ENCODE measurements around the gene ITPR1.

ITPR1 gene

GRCh38 chr3:4882548-4882947 is 389.4 kb downstream of the ITPR1 start:
- Histone ChIP-seq H3K9me3 (ENCODE audit: low read length) (no peaks in the 10 kb centered on the region), H3K9ac (ENCODE audit: low read length) (no peak overlapping the region), H3K4me1 (ENCODE audit: insufficient read depth, low read length) (peaks cover 11% of the 10 kb centered on the region), H3K36me3 (ENCODE audit: insufficient read depth, low read length) (no peaks in the 10 kb centered on the region), H3K27me3 (ENCODE audit: control insufficient read depth in 1 of 2, insufficient read depth in 2 of 2, low read length in 2 of 2) (no peaks in the 10 kb centered on the region), H3K27ac (ENCODE audit: low read depth, low read length) (no peak overlapping the region), H3K4me3 (ENCODE audit: low read depth in 1 of 2, low read length in 2 of 2) (no peak overlapping the region)

- no peak overlapping the region for H3K4me3 ChIP-seq (ENCODE audit: low read depth in 1 of 2, low read length in 2 of 2)
- no peak overlapping the region for H3K9ac ChIP-seq (ENCODE audit: low read length)
- no peaks in the 10 kb centered on the region for H3K27me3 ChIP-seq (ENCODE audit: control insufficient read depth in 1 of 2, insufficient read depth in 2 of 2, low read length in 2 of 2)
- H3K9me3 ChIP-seq (ENCODE audit: low read length): no peaks in the 10 kb centered on the region
- no peak overlapping the region for H3K27ac ChIP-seq (ENCODE audit: low read depth, low read length)
- no peaks in the 10 kb centered on the region for H3K36me3 ChIP-seq (ENCODE audit: insufficient read depth, low read length)
- H3K4me1 ChIP-seq (ENCODE audit: insufficient read depth, low read length): peaks cover 11% of the 10 kb centered on the region
Measured at GRCh38 chr3:4883011-4883410, 389.9 kb downstream of the ITPR1 start.

- Histone ChIP-seq H3K27ac (ENCODE audit: low read depth, low read length) (no peak overlapping the region), H3K27me3 (ENCODE audit: control insufficient read depth in 1 of 2, insufficient read depth in 2 of 2, low read length in 2 of 2) (no peaks in the 10 kb centered on the region), H3K4me3 (ENCODE audit: low read depth in 1 of 2, low read length in 2 of 2) (no peak overlapping the region), H3K9ac (ENCODE audit: low read length) (no peak overlapping the region), H3K9me3 (ENCODE audit: low read length) (no peaks in the 10 kb centered on the region), H3K36me3 (ENCODE audit: insufficient read depth, low read length) (no peaks in the 10 kb centered on the region), H3K4me1 (ENCODE audit: insufficient read depth, low read length) (peaks cover 11% of the 10 kb centered on the region)
Measured at GRCh38 chr3:4884888-4885287, 391.7 kb downstream of the ITPR1 start.

GRCh38 chr3:4885316-4885715 is 392.2 kb downstream of the ITPR1 start:
- no peak overlapping the region for H3K27ac ChIP-seq (ENCODE audit: low read depth, low read length)
- no peaks in the 10 kb centered on the region for H3K27me3 ChIP-seq (ENCODE audit: control insufficient read depth in 1 of 2, insufficient read depth in 2 of 2, low read length in 2 of 2)
- H3K9ac ChIP-seq (ENCODE audit: low read length): no peak overlapping the region
- H3K4me3 ChIP-seq (ENCODE audit: low read depth in 1 of 2, low read length in 2 of 2): no peak overlapping the region
- no peaks in the 10 kb centered on the region for H3K9me3 ChIP-seq (ENCODE audit: low read length)
- H3K36me3 ChIP-seq (ENCODE audit: insufficient read depth, low read length): no peaks in the 10 kb centered on the region
- H3K4me1 ChIP-seq (ENCODE audit: insufficient read depth, low read length): peaks cover 11% of the 10 kb centered on the region

- Histone ChIP-seq H3K9me3 (ENCODE audit: low read length) (no peaks in the 10 kb centered on the region), H3K9ac (ENCODE audit: low read length) (no peak overlapping the region), H3K27me3 (ENCODE audit: control insufficient read depth in 1 of 2, insufficient read depth in 2 of 2, low read length in 2 of 2) (no peaks in the 10 kb centered on the region), H3K4me3 (ENCODE audit: low read depth in 1 of 2, low read length in 2 of 2) (no peak overlapping the region), H3K36me3 (ENCODE audit: insufficient read depth, low read length) (no peaks in the 10 kb centered on the region), H3K27ac (ENCODE audit: low read depth, low read length) (no peak overlapping the region), H3K4me1 (ENCODE audit: insufficient read depth, low read length) (peaks cover 11% of the 10 kb centered on the region)
Measured at GRCh38 chr3:4886448-4886847, 393.3 kb downstream of the ITPR1 start.

GRCh38 chr3:4887177-4887576 is 394.0 kb downstream of the ITPR1 start:
- no peaks in the 10 kb centered on the region for H3K27me3 ChIP-seq (ENCODE audit: control insufficient read depth in 1 of 2, insufficient read depth in 2 of 2, low read length in 2 of 2)
- H3K9me3 ChIP-seq (ENCODE audit: low read length): no peaks in the 10 kb centered on the region
- H3K36me3 ChIP-seq (ENCODE audit: insufficient read depth, low read length): no peaks in the 10 kb centered on the region
- no peak overlapping the region for H3K4me3 ChIP-seq (ENCODE audit: low read depth in 1 of 2, low read length in 2 of 2)
- no peak overlapping the region for H3K9ac ChIP-seq (ENCODE audit: low read length)
- peaks cover 11% of the 10 kb centered on the region for H3K4me1 ChIP-seq (ENCODE audit: insufficient read depth, low read length)
- H3K27ac ChIP-seq (ENCODE audit: low read depth, low read length): no peak overlapping the region

GRCh38 chr3:4888913-4889846 is 396.0 kb downstream of the ITPR1 start:
- Histone ChIP-seq H3K4me3 (ENCODE audit: low read depth in 1 of 2, low read length in 2 of 2) (no peak overlapping the region), H3K9ac (ENCODE audit: low read length) (no peak overlapping the region), H3K36me3 (ENCODE audit: insufficient read depth, low read length) (no peaks in the 10 kb centered on the region), H3K27ac (ENCODE audit: low read depth, low read length) (no peak overlapping the region), H3K4me1 (ENCODE audit: insufficient read depth, low read length) (peaks cover 11% of the 10 kb centered on the region), H3K9me3 (ENCODE audit: low read length) (no peaks in the 10 kb centered on the region), H3K27me3 (ENCODE audit: control insufficient read depth in 1 of 2, insufficient read depth in 2 of 2, low read length in 2 of 2) (no peaks in the 10 kb centered on the region)

GRCh38 chr3:4889896-4890295 is 396.7 kb downstream of the ITPR1 start:
- Histone ChIP-seq H3K4me3 (ENCODE audit: low read depth in 1 of 2, low read length in 2 of 2) (no peak overlapping the region), H3K4me1 (ENCODE audit: insufficient read depth, low read length) (peaks cover 6% of the 10 kb centered on the region), H3K27ac (ENCODE audit: low read depth, low read length) (no peak overlapping the region), H3K9ac (ENCODE audit: low read length) (no peak overlapping the region), H3K9me3 (ENCODE audit: low read length) (no peaks in the 10 kb centered on the region), H3K27me3 (ENCODE audit: control insufficient read depth in 1 of 2, insufficient read depth in 2 of 2, low read length in 2 of 2) (no peaks in the 10 kb centered on the region), H3K36me3 (ENCODE audit: insufficient read depth, low read length) (no peaks in the 10 kb centered on the region)

- H3K36me3 ChIP-seq (ENCODE audit: insufficient read depth, low read length): no peaks in the 10 kb centered on the region
- H3K27me3 ChIP-seq (ENCODE audit: control insufficient read depth in 1 of 2, insufficient read depth in 2 of 2, low read length in 2 of 2): no peaks in the 10 kb centered on the region
- peaks cover 20% of the 10 kb centered on the region for H3K4me1 ChIP-seq (ENCODE audit: insufficient read depth, low read length)
- H3K27ac ChIP-seq (ENCODE audit: low read depth, low read length): no peak overlapping the region
- H3K4me3 ChIP-seq (ENCODE audit: low read depth in 1 of 2, low read length in 2 of 2): no peak overlapping the region
- no peak overlapping the region for H3K9ac ChIP-seq (ENCODE audit: low read length)
- no peaks in the 10 kb centered on the region for H3K9me3 ChIP-seq (ENCODE audit: low read length)
Measured at GRCh38 chr3:4894891-4895530, 401.9 kb downstream of the ITPR1 start.

- no peak overlapping the region for H3K27ac ChIP-seq (ENCODE audit: low read depth, low read length)
- H3K9me3 ChIP-seq (ENCODE audit: low read length): no peaks in the 10 kb centered on the region
- peaks cover 20% of the 10 kb centered on the region for H3K4me1 ChIP-seq (ENCODE audit: insufficient read depth, low read length)
- H3K36me3 ChIP-seq (ENCODE audit: insufficient read depth, low read length): no peaks in the 10 kb centered on the region
- no peaks in the 10 kb centered on the region for H3K27me3 ChIP-seq (ENCODE audit: control insufficient read depth in 1 of 2, insufficient read depth in 2 of 2, low read length in 2 of 2)
- H3K4me3 ChIP-seq (ENCODE audit: low read depth in 1 of 2, low read length in 2 of 2): no peak overlapping the region
- no peak overlapping the region for H3K9ac ChIP-seq (ENCODE audit: low read length)
Measured at GRCh38 chr3:4895838-4896237, 402.7 kb downstream of the ITPR1 start.
